Thyroid gland (tissue), 4 donors: ENCODE measurements around the gene MYO1E.

ENCODE experiments used
- POLR2A ChIP-seq, 2 donors: fragments of 450-650 bp; IDR thresholded peaks; one replicate each; pipeline ENCODE4 v1.6.1; 2017; ENCODE audit warnings: antibody characterized with exemption in 2 of 2, mild to moderate bottlenecking in 2 of 2, moderate library complexity in 1 of 2
- TF ChIP-seq, protein P1 (sequence below), 6 experiments: fragments of 200-600 bp in 3 of 6; fragments of 450-650 bp in 3 of 6; sonication (generic) in 3 of 6; IDR thresholded peaks; one replicate each; pipeline ENCODE4 v1.5.1; 2016 to 2019; ENCODE audit warnings: antibody characterized with exemption in 6 of 6, mild to moderate bottlenecking in 2 of 6, inconsistent platforms in 1 of 6, moderate library complexity in 1 of 6

- TF ChIP-seq, protein P1, sequence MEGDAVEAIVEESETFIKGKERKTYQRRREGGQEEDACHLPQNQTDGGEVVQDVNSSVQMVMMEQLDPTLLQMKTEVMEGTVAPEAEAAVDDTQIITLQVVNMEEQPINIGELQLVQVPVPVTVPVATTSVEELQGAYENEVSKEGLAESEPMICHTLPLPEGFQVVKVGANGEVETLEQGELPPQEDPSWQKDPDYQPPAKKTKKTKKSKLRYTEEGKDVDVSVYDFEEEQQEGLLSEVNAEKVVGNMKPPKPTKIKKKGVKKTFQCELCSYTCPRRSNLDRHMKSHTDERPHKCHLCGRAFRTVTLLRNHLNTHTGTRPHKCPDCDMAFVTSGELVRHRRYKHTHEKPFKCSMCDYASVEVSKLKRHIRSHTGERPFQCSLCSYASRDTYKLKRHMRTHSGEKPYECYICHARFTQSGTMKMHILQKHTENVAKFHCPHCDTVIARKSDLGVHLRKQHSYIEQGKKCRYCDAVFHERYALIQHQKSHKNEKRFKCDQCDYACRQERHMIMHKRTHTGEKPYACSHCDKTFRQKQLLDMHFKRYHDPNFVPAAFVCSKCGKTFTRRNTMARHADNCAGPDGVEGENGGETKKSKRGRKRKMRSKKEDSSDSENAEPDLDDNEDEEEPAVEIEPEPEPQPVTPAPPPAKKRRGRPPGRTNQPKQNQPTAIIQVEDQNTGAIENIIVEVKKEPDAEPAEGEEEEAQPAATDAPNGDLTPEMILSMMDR (IDR thresholded peaks at IDR 0.05), result no peak
- no peak for TF ChIP-seq POLR2A (IDR thresholded peaks at IDR 0.05)
Observed at GRCh38 chr15:59178151-59178695, 194.4 kb downstream of the MYO1E start.
